ENCODE results near the gene PTAFR. TPM values are rescaled to one million over a fixed set of nuclear protein-coding genes. Genes with fewer than 3 reads are reported as not detected.
"Not testable (repeated sequence)": the region's sequence is repeated elsewhere in the genome, so short reads cannot be mapped to it uniquely, and the experiment has no call there.

Gene PTAFR
- total RNA-seq, 1 donor from 2014 or later: 2.3 TPM

DNA sequence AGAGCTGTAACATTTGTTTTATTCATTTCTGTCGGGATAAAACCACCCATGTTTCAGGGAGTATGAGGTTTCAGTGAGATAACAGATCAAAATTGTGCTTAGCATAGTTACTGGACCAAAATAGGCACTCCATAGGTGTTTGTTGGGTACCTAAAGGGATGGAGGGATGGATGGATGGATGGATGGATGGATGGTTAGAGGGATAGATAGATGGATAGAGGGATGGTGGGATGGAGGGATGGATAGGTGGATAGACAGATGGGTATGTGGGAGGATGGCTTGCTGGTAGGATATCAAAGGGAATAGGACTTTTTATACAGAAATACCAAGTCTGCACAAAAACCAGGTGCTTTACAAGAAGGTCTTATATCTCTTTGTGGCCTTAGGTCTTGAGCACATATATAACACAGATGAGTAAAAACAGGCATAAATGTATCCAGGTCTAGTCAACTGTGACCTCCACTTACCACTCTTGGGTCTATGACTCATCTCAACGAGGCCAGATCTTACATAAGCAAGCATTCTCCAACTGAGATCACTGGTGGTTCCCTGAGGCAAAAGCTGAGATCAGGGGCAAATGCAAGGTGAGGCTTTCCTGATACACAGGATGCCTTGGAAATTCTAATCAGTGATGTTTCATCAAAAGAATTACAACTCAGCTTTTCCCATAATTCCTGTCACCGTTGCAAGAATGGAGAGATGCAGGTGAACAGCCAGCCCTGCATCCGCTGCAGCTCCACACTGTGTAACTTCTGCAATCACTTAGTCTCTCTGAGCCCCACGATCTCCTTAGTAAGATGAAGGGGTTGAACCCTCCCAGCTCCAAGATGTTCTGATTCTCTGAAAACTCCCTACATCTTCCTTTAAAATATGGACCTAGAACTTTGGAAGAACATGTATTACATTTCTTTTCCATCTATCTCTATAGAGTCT lies 32.0 kb downstream of the PTAFR start:
- Histone ChIP-seq H3K27me3 (ENCODE audit: control insufficient read depth, insufficient read depth, low read length) (no peaks in the 10 kb centered on the region), H3K4me3 (ENCODE audit: low read depth, low read length) (no peak overlapping the region), H3K36me3 (ENCODE audit: control insufficient read depth, insufficient read depth, low read length) (no peaks in the 10 kb centered on the region)
- DNase-seq (ENCODE audit: low read depth): peak; percentile 82
- TF ChIP-seq, protein P1, sequence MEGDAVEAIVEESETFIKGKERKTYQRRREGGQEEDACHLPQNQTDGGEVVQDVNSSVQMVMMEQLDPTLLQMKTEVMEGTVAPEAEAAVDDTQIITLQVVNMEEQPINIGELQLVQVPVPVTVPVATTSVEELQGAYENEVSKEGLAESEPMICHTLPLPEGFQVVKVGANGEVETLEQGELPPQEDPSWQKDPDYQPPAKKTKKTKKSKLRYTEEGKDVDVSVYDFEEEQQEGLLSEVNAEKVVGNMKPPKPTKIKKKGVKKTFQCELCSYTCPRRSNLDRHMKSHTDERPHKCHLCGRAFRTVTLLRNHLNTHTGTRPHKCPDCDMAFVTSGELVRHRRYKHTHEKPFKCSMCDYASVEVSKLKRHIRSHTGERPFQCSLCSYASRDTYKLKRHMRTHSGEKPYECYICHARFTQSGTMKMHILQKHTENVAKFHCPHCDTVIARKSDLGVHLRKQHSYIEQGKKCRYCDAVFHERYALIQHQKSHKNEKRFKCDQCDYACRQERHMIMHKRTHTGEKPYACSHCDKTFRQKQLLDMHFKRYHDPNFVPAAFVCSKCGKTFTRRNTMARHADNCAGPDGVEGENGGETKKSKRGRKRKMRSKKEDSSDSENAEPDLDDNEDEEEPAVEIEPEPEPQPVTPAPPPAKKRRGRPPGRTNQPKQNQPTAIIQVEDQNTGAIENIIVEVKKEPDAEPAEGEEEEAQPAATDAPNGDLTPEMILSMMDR (IDR thresholded peaks at IDR 0.05; ENCODE audit: insufficient read depth, low read length, poor library complexity, severe bottlenecking): no peak

DNA sequence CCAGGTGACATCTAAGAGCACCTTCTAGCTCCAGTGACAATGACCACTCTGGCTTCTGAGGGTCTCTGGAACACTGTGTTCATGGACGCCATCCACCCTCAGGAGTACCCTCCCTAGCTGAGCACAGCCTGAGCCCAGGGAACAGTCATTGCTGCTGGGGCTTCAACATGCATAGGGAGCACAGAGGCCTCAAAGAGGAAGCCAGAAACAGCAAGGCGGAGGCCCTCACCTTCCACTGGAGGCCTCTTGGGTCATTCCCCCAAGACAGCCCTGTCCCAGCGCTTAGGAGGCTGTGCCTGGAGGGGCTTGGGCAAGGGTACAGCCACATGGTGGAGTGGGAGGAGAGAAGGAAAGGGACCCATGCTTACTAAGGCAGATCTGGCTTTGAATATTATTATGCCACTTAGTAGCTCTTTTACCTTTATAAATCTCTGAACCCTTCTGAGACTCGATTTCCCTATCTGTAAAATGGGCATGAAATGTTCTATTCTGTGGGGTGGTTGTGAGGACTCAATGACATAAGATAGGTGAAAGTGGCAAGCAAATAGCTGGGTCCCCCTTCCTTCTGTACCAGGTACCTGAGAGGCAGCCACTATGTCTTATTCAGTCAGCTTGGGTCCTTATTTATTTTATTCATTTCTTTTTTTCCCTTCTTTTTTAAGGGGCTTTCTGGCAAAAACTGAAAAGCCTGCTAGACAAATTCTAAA lies 32.8 kb downstream of the PTAFR start:
- TF ChIP-seq, protein P1 (IDR thresholded peaks at IDR 0.05; ENCODE audit: insufficient read depth, low read length, poor library complexity, severe bottlenecking): no peak
- H3K4me3 ChIP-seq (ENCODE audit: low read depth, low read length): no peak overlapping the region
- DNase-seq (ENCODE audit: low read depth): no peak
- H3K36me3 ChIP-seq (ENCODE audit: control insufficient read depth, insufficient read depth, low read length): no peaks in the 10 kb centered on the region
- no peaks in the 10 kb centered on the region for H3K27me3 ChIP-seq (ENCODE audit: control insufficient read depth, insufficient read depth, low read length)

DNA sequence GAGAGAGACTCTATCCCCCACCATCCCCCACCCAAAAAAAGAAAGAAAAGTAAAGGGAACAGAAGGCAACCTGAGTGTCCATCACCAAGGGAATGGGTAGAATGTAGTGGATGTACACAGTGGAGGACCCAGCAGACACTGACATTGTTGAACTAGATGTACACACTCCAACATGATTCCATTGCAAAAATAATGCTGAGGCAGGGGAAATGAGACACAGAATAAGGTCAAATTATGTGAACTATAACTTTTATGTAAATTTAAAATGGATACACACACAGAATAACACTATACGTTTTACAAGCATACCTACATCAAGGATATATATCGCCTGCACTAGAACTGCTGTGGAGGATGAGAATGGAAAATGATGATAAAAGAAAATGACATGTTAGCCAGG lies 34.8 kb downstream of the PTAFR start:
- H3K4me3 ChIP-seq (ENCODE audit: low read depth, low read length): no peak overlapping the region
- TF ChIP-seq, protein P1 (IDR thresholded peaks at IDR 0.05; ENCODE audit: insufficient read depth, low read length, poor library complexity, severe bottlenecking): no peak
- H3K27me3 ChIP-seq (ENCODE audit: control insufficient read depth, insufficient read depth, low read length): no peaks in the 10 kb centered on the region
- no peaks in the 10 kb centered on the region for H3K36me3 ChIP-seq (ENCODE audit: control insufficient read depth, insufficient read depth, low read length)
- DNase-seq (ENCODE audit: low read depth): no peak

DNA sequence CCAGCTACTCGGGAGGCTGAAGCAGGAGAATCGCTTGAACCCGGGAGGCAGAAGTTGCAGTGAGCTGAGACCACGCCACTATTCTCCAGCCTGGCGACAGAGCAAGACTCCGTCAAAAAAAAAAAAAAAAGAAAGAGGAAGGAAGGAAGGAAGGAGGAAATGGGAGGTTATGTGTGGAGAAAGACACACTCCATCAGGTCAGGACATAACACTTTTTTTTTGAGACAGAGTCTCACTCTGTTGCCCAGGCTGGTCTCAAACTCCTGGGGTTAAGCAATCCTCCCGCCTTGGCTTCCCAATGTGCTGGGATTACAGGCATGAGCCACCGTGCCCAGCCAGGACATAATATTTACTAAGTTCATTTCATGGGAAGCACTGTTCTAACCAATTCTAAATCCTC lies 36.6 kb downstream of the PTAFR start:
- not testable (repeated sequence) for DNase-seq (ENCODE audit: low read depth); H3K27me3 ChIP-seq (ENCODE audit: control insufficient read depth, insufficient read depth, low read length); H3K36me3 ChIP-seq (ENCODE audit: control insufficient read depth, insufficient read depth, low read length); H3K4me3 ChIP-seq (ENCODE audit: low read depth, low read length)

DNA sequence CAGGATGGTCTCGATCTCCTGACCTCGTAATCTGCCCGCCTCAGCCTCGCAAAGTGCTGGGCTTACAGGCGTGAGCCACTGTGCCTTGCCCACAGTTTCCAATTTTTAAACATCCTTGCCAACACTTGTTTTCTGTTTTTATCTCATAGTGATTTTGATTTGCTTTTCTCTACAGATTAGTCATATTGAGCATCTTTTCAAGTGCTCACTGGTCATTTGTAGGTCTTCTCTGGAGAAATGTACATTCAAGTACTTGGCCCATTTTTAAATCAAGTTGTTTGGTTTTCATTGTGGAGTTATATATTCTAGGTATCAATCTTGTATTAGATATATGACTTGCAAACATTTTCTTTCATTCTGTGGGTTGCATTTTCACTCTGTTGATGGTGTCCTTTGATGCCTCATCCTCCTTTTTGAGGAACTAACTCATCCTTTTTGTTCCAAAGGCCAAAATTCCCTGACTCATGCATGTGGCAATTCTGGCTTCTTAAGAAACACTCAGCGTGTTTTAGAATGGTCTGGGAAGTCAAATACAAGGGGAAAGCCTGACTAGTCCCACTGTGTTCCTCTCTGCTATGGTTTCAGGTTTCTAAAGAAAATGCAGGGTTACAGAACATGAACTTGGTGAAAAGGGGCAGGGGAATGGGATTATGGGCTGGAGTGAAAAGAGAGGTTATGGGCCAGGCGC lies 37.3 kb downstream of the PTAFR start:
- TF ChIP-seq, protein P1 (IDR thresholded peaks at IDR 0.05; ENCODE audit: insufficient read depth, low read length, poor library complexity, severe bottlenecking): no peak
- DNase-seq (ENCODE audit: low read depth): no peak

More for the DNA sequence above, 37.3 kb downstream of the PTAFR start:
- Histone ChIP-seq H3K4me3 (ENCODE audit: low read depth, low read length) (no peak overlapping the region), H3K27me3 (ENCODE audit: control insufficient read depth, insufficient read depth, low read length) (no peaks in the 10 kb centered on the region), H3K36me3 (ENCODE audit: control insufficient read depth, insufficient read depth, low read length) (no peaks in the 10 kb centered on the region)
